K562 (cell line): ENCODE measurements around the gene SIRT7. TPM values are rescaled to one million over a fixed set of nuclear protein-coding genes. Genes with fewer than 3 reads are reported as not detected.

Source experiments
- ATAC-seq: fragments of 200-7000 bp; cut with Tn5 transposase; 3 replicates; pipeline ENCODE4 v1.9.1; 2020; ENCODE audit warnings: moderate library complexity
- BruUV-seq: library from RNA; stranded (reverse); fragments of 400-500 nt; replicated peaks from 2 replicates; lab custom pipeline; 2021; lab: Mats Ljungman, UMichigan
- CTCF ChIA-PET: fragments of 300-600 bp; formaldehyde crosslinking; extraction: SDS; loops from one replicate; lab custom pipeline; 2021; ENCODE audit warnings: low intra/inter-chr PET ratio; lab: Yijun Ruan, JAX
- POLR2A ChIA-PET: fragments of 300-600, 350-650 bp; sonication (Branson Sonifier 250); formaldehyde crosslinking; extraction: SDS; loops from one replicate; lab custom pipeline; 2021; ENCODE audit warnings: antibody characterized with exemption, inconsistent platforms; lab: Yijun Ruan, JAX
- DNase-seq, 4 experiments: peaks; one replicate each; pipeline versions ENCODE4 v3.0.0 to v3.0.0-alpha.2; 2011 to 2018; ENCODE audit warnings: low spot score in 3 of 4, mixed read lengths in 3 of 4; ENCODE audit errors: extremely low read depth in 1 of 4
- FAIRE-seq: peaks from 2 replicates; lab custom pipeline; 2011; peaks lifted over from hg19 to GRCh38; lab: Jason Lieb, UNC
- H2AFZ ChIP-seq: 2 replicates; pipeline ENCODE4 v1.6.0; 2011; ENCODE audit warnings: low read depth, low read length, control low read depth, inconsistent platforms
- H3K27ac ChIP-seq: fragments of 200-600 bp; 3 replicates; pipeline ENCODE4 v1.8.0; 2011; ENCODE audit warnings: low read depth, mild to moderate bottlenecking, control low read depth, inconsistent platforms, low read length, moderate library complexity, mixed read lengths; ENCODE audit errors: extremely low read depth
- H3K27me3 ChIP-seq, 2 experiments: fragments of 300-600 bp in 1 of 2; 2 replicates in 1 of 2; 3 replicates in 1 of 2; pipeline versions ENCODE4 v1.6.0 to v1.8.0; 2011; ENCODE audit warnings: inconsistent platforms in 2 of 2, low read length in 2 of 2, mild to moderate bottlenecking in 1 of 2, mixed read lengths in 1 of 2, moderate library complexity in 1 of 2; ENCODE audit not compliant: control insufficient read depth in 2 of 2, insufficient read depth in 2 of 2
- H3K36me3 ChIP-seq: fragments of 300-600 bp; 3 replicates; pipeline ENCODE4 v1.8.0; 2011; ENCODE audit warnings: mild to moderate bottlenecking, low read length, inconsistent platforms; ENCODE audit not compliant: control insufficient read depth, insufficient read depth
- H3K4me1 ChIP-seq, 2 experiments: fragments of 200-600 bp in 1 of 2; replicated peaks in 1 of 2; 2 replicates in 1 of 2; 3 replicates in 1 of 2; pipeline versions ENCODE4 v1.5.1 to v1.8.0; 2011; ENCODE audit warnings: inconsistent platforms in 2 of 2, low read length in 2 of 2, mild to moderate bottlenecking in 1 of 2, mixed read lengths in 1 of 2, moderate library complexity in 1 of 2; ENCODE audit not compliant: control insufficient read depth in 2 of 2, insufficient read depth in 2 of 2
- H3K4me2 ChIP-seq: 2 replicates; pipeline ENCODE4 v1.6.1; 2011; ENCODE audit warnings: low read length, control low read depth, inconsistent platforms, mixed read lengths; ENCODE audit not compliant: insufficient read depth
- H3K4me3 ChIP-seq: fragments of 200-600 bp; sonication (generic), shearing (Covaris generic); 2 replicates; pipeline ENCODE4 v1.5.1; 2016; ENCODE audit warnings: control low read depth, inconsistent platforms
- H3K79me2 ChIP-seq: fragments of 200-600 bp; 3 replicates; pipeline ENCODE4 v1.8.0; 2011; ENCODE audit warnings: low read length, inconsistent platforms; ENCODE audit not compliant: control insufficient read depth, insufficient read depth
- H3K9ac ChIP-seq, 2 experiments: 2 replicates each; pipeline versions ENCODE4 v1.6.0 to v1.6.1; 2011; ENCODE audit warnings: low read depth in 2 of 2, low read length in 2 of 2, control low read depth in 1 of 2, inconsistent platforms in 1 of 2, mild to moderate bottlenecking in 1 of 2, mixed read lengths in 1 of 2; ENCODE audit not compliant: insufficient read depth in 1 of 2
- H3K9me1 ChIP-seq: one replicate; pipeline ENCODE4 v1.6.0; 2011; ENCODE audit warnings: inconsistent platforms, mild to moderate bottlenecking, low read length, moderate library complexity; ENCODE audit not compliant: control insufficient read depth, insufficient read depth
- H3K9me3 ChIP-seq: replicated peaks from 2 replicates; pipeline ENCODE4 v1.5.1; 2011; ENCODE audit warnings: low read depth, low read length, inconsistent platforms; ENCODE audit not compliant: control insufficient read depth, insufficient read depth
- H4K20me1 ChIP-seq: replicated peaks from 2 replicates; pipeline ENCODE4 v1.6.1; 2011; ENCODE audit warnings: low read length, inconsistent platforms, mixed read lengths; ENCODE audit not compliant: control insufficient read depth, insufficient read depth
- CHD1 ChIP-seq: fragments of 200-600 bp; sonication (generic); IDR thresholded peaks from one replicate; pipeline ENCODE4 v1.6.1; 2012; ENCODE audit warnings: mild to moderate bottlenecking, moderate library complexity, low read length, inconsistent platforms
- CREM ChIP-seq: IDR thresholded peaks from 2 replicates; pipeline ENCODE4 v1.6.1; 2014; ENCODE audit warnings: antibody characterized with exemption, low read depth
- ETV1 ChIP-seq: fragments of 450-650 bp; conservative IDR thresholded peaks from 2 replicates; pipeline ENCODE4 v1.6.1; 2016; ENCODE audit warnings: missing genetic modification characterization, control low read depth, low read depth, missing compliant biosample characterization
- GATAD2B ChIP-seq: fragments of 450-650 bp; IDR thresholded peaks from 2 replicates; pipeline ENCODE4 v1.6.1; 2017; ENCODE audit warnings: mild to moderate bottlenecking, borderline replicate concordance
- HNRNPL ChIP-seq: fragments of 200-400 bp; formaldehyde crosslinking; IDR thresholded peaks from 2 replicates; pipeline ENCODE4 v1.6.1; 2017; ENCODE audit warnings: low read depth, mild to moderate bottlenecking, low read length
- KHSRP ChIP-seq: fragments of 450-650 bp; IDR thresholded peaks from 2 replicates; pipeline ENCODE4 v1.6.1; 2017
- NCOR1 ChIP-seq: fragments of 450-650 bp; IDR thresholded peaks from 2 replicates; pipeline ENCODE4 v1.6.1; 2016; ENCODE audit warnings: mild to moderate bottlenecking, moderate library complexity
- NFIC ChIP-seq: fragments of 450-650 bp; IDR thresholded peaks from 2 replicates; pipeline ENCODE4 v1.6.1; 2017; ENCODE audit warnings: mild to moderate bottlenecking, inconsistent platforms
- NR2C1 ChIP-seq, 2 experiments: fragments of 450-650 bp; IDR thresholded peaks; 2 replicates each; pipeline ENCODE4 v1.6.1; 2017; ENCODE audit warnings: mild to moderate bottlenecking in 2 of 2, antibody characterized with exemption in 1 of 2, inconsistent platforms in 1 of 2, missing compliant biosample characterization in 1 of 2, missing genetic modification characterization in 1 of 2
- PCBP1 ChIP-seq: fragments of 200-400 bp; formaldehyde crosslinking; IDR thresholded peaks from 2 replicates; pipeline ENCODE4 v1.6.1; 2018; ENCODE audit warnings: mild to moderate bottlenecking, low read depth, low read length; ENCODE audit not compliant: poor library complexity, severe bottlenecking
- POLR2G ChIP-seq: fragments of 200-400 bp; formaldehyde crosslinking; IDR thresholded peaks from 2 replicates; pipeline ENCODE4 v1.6.1; 2017; ENCODE audit warnings: low read depth, mild to moderate bottlenecking, antibody characterized with exemption, low read length, moderate library complexity
- RBFOX2 ChIP-seq: fragments of 200-400 bp; formaldehyde crosslinking; IDR thresholded peaks from 2 replicates; pipeline ENCODE4 v1.6.1; 2017; ENCODE audit warnings: low read depth, mild to moderate bottlenecking, low read length, moderate library complexity
- SRSF3 ChIP-seq: fragments of 200-400 bp; formaldehyde crosslinking; IDR thresholded peaks from 2 replicates; pipeline ENCODE4 v1.6.1; 2016; ENCODE audit warnings: mild to moderate bottlenecking, low read length, moderate library complexity; ENCODE audit not compliant: insufficient read depth
- TRIM28 ChIP-seq: fragments of 450-650 bp; IDR thresholded peaks from 2 replicates; pipeline ENCODE4 v1.6.1; 2017
- ZBTB5 ChIP-seq: fragments of 450-650 bp; IDR thresholded peaks from 2 replicates; pipeline ENCODE4 v1.6.1; 2017; ENCODE audit warnings: antibody characterized with exemption
- ZBTB7A ChIP-seq: IDR thresholded peaks from 2 replicates; pipeline ENCODE4 v1.6.1; 2011; ENCODE audit warnings: low read depth, mild to moderate bottlenecking, low read length, moderate library complexity, borderline replicate concordance; ENCODE audit not compliant: control insufficient read depth
- ZNF239 ChIP-seq: fragments of 250-450 bp; sonication (Bioruptor Pico); IDR thresholded peaks from 2 replicates; pipeline ENCODE4 v1.4.0; 2020; ENCODE audit warnings: mild to moderate bottlenecking
- ZNF311 ChIP-seq: fragments of 250-450 bp; sonication (Bioruptor Pico); IDR thresholded peaks from 2 replicates; pipeline ENCODE4 v1.4.0; 2020; ENCODE audit warnings: mild to moderate bottlenecking, moderate library complexity
- WGBS: fragments of 100-300 bp; shearing (Covaris generic); methylation state at CpG from one replicate; pipeline ENCODE4 v1.1.6; 2016; ENCODE audit warnings: low coverage, mixed read lengths; ENCODE audit not compliant: insufficient coverage; ENCODE audit errors: missing lambda C conversion rate; 5-methylcytosine and 5-hydroxymethylcytosine counted together
- in situ Hi-C: fragments of 300-500 bp; cut with MboI; formaldehyde crosslinking; loops from 4 replicates; pipeline ENCODE4 v1.15.0; 2018; ENCODE audit warnings: inconsistent platforms, mixed read lengths
- intact Hi-C: fragments of 100-400 bp; cut with micrococcal nuclease; formaldehyde crosslinking; loops from 2 replicates; pipeline ENCODE4 v1.14.2; 2022
- polyA plus RNA-seq, 8 experiments: library from polyadenylated mRNA; depleted of rRNA in 4 of 8; stranded (reverse) in 5 of 8; unstranded in 3 of 8; fragments of >200 nt; fragmentation: Nextera tagmentation in 2 of 8; fragmentation: Illumina TruSeq in 1 of 8; extraction: Ambion mirVana in 2 of 8; extraction: Trizol in 1 of 8; gene quantifications; 2 replicates each; pipeline versions ENCODE4 v1.2.1 to v1.2.3, GENCODE V29; 2011 to 2014; ENCODE audit warnings: inconsistent platforms in 1 of 8, missing spikeins in 1 of 8
- total RNA-seq, 7 experiments: library from RNA; depleted of rRNA in 6 of 7; stranded (reverse); fragments of >200 nt in 6 of 7; fragmentation: Illumina TruSeq in 2 of 7; extraction: Trizol in 2 of 7; gene quantifications; 2 replicates each; pipeline versions ENCODE4 v1.2.1 to v1.2.3, GENCODE V29; 2011 to 2021; ENCODE audit warnings: low replicate concordance in 1 of 7

Gene SIRT7
- total and polyA plus RNA-seq, 9 of the 15 experiments (the other 6 are each of a cell fraction or from before 2014, with no cell fraction given) = 1.6 to 54.8 (median 20.3) TPM

DNA sequence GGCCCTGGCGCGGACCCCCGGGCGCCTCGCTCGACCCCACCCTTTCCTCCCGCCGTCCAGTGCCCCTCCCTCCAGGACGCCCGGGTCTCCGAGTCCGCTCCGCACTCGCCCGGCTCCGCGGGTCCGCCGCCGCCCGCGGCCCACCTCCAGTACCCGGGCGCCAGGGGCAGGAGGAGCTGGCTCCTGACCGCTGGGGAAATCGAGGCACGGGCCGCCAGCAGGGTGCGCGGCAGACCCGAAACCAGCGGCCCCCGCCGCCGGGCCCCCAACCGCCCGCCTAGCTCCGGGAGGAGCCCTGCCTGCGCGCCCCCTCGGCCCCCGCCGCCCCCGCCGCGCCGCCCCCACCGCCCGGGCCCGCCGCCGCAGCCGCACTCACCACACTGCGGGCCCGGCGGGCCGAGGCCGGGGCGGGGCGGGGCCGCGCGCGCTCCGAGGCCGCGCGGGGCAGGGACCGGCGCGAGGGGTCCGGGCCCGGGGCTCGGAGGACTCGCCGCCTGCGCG lies 9.2 kb upstream of the SIRT7 start (continued):
- no peak for TF ChIP-seq ZNF311
- TF ChIP-seq PCBP1 = peak; percentile 0
- TF ChIP-seq GATAD2B = 0 out of 2 replicates have a peak, but pooled peaks have one; percentile 8
- TF ChIP-seq NCOR1 = 0 out of 2 replicates have a peak, but pooled peaks have one; percentile 1
- no peak for TF ChIP-seq SRSF3
- peak; percentile 71 for TF ChIP-seq POLR2G
- peak; percentile 70 for TF ChIP-seq RBFOX2

DNA sequence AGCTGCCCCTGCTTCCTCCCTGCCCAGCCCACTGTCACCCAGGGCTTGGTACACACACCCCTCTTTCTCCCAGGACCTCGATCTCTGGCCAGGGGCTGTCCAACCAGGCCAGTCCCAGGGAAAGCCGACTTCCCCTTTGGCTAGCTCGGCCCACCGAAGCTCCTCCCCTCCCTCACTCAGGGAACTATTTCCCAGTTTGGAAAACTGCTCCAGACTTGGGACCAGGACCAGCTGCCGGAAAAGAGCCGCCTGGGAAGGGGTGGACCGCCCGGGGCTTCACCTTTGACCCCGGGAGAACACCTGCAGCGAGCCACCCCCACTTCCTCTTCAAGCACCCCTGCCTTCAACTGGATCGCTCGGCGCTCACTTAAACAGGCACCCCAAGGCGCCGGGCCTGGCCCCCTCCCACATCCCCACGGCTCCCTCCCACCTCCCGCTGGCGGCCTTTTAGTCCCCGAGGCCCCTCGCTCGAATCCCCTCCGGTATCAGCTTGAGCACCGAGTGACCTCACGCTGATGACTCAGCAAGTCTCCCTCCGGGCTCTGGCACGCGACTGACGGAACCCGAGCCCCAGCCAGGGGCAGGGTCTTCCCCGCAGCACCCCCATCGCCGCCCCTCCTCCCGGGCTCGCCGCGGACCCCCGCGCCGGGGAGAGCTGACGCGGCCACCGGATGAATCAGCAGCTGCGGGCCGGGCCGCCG lies 8.6 kb upstream of the SIRT7 start:
- H4K20me1 ChIP-seq = peaks cover 6% of the 10 kb centered on the region; the same call in 1 of the 2 replicates
- H3K4me2 ChIP-seq = peak overlapping the region; percentile 80
- peaks cover 13% of the 10 kb centered on the region; the same call in 2 of the 3 replicates for H3K36me3 ChIP-seq
- WGBS = under 1% methylated on average over 27 of the region's 46 CpGs
- H3K9ac ChIP-seq = peak overlapping the region; percentile 92 to 93
- in situ Hi-C loops (no loop called here), intact Hi-C loops (no loop called here)
- H3K4me1 ChIP-seq = peaks cover 41 to 95% of the 10 kb centered on the region in 2 experiments
- H3K9me1 ChIP-seq = no peaks in the 10 kb centered on the region
- ChIA-PET POLR2A (interaction anchor here (0.5 to 4.8 kb wide), 18 partner anchors 8 to 509 kb away, joined by 3 to 32 read pairs (median 3); partner anchors contain the start of genes ACTG1, ARL16, HGS and MRPL12), CTCF (interaction anchor here (0.8 kb wide), 1 partner anchor 10 kb away, joined by 3 read pairs; no protein-coding TSS in a partner anchor)
- peak overlapping the region; percentile 81 for H3K4me3 ChIP-seq
- peak overlapping the region; percentile 98 for H3K27ac ChIP-seq
- BruUV-seq = TSS peak; percentile 32
- ATAC-seq (peak; percentile 6), DNase-seq (peak; percentile 69 to 90 (median 76)), FAIRE-seq (peak; percentile 78)
- H2AFZ ChIP-seq = no peak overlapping the region
- peaks cover 75% of the 10 kb centered on the region for H3K79me2 ChIP-seq
- H3K9me3 ChIP-seq = no peaks in the 10 kb centered on the region
- no peaks in the 10 kb centered on the region for H3K27me3 ChIP-seq
- no peak for TF ChIP-seq ZNF239 (CRISPR knock-in tag)
- peak; percentile 64; the same call in 1 of the 2 replicates for TF ChIP-seq CREM
- TF ChIP-seq TRIM28 = no peak
- peak; percentile 27; the same call in 1 of the 2 replicates for TF ChIP-seq NFIC
- peak; percentile 14 for TF ChIP-seq CHD1
- TF ChIP-seq KHSRP = no peak
- TF ChIP-seq HNRNPL = no peak
- TF ChIP-seq ZBTB7A = peak; percentile 97
- TF ChIP-seq ZBTB5 = 0 out of 2 replicates have a peak, but pooled peaks have one; percentile 43
- peak; percentile 94 for TF ChIP-seq NR2C1 (IDR thresholded peaks at IDR 0.05)
- peak; percentile 94 for TF ChIP-seq NR2C1 (tag; IDR thresholded peaks at IDR 0.05)
- 0 out of 2 replicates have a peak, but pooled peaks have one; percentile 23 for TF ChIP-seq ETV1 (tag)
